Measurements from ENCODE around the gene C20orf144.
"Not testable (repeated sequence)": the region's sequence is repeated elsewhere in the genome, so short reads cannot be mapped to it uniquely, and the experiment has no call there.

C20orf144 gene

DNA sequence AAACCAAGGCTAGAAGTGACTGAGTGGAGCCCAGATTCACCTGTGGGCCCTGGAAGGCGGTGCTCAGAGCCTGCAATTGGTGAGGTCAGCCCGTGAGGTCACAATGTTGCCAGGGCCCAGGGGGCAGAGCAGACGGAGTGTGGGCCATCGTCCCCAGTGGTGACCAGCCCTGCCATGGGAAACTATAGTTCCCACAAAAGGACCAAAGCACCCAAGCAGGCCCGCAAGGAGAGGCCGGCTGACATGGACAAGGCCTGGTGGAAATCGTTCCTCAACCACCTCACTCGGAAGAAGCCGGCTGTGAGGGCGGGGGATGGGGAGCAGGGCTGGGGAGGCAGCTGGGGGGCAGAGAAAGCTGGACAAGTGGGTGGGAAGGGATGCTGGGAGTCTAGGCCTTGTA is at the start of gene C20orf144:
Gene C20orf144, plus strand, starts transcription at position 156 of the 400 bp plus-strand sequence. Its CDS starts 19 bp downstream, at position 175.
- DNase-seq (ENCODE audit: low read depth, low spot score): no peak

DNA sequence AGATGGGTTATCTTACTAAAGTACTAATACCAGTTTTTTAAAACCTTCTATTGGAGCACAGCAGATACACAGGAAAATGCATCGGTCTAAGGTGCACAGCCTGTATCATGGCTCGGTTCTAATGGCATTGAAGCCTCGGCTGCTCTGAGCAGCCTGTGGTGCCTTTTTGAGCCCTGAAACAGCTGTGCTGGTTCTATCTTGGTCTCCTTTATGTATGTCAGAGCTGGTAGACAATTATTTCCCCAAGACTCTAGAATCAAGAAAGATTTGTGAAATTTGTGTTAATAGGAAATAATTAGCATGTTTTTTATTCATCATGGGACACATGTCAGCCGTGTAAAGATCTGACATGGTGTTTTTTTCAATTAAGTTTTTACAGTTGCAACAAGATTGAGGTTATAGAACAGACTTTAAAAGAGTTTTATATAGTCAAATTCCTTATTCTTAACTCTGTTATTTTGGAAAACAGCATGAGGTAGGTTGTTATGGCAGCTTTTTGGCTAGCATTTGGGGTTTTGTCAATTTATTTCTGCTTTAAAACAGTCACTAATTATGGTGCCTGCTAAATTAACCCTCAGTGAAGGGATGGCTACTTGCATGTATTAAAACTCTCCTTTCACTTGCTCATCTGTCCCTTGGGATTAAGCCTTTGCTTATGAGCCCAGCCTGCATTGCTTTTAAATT is 40.3 kb upstream of the C20orf144 start:
- DNase-seq (ENCODE audit: low read depth, low spot score): no peak

DNA sequence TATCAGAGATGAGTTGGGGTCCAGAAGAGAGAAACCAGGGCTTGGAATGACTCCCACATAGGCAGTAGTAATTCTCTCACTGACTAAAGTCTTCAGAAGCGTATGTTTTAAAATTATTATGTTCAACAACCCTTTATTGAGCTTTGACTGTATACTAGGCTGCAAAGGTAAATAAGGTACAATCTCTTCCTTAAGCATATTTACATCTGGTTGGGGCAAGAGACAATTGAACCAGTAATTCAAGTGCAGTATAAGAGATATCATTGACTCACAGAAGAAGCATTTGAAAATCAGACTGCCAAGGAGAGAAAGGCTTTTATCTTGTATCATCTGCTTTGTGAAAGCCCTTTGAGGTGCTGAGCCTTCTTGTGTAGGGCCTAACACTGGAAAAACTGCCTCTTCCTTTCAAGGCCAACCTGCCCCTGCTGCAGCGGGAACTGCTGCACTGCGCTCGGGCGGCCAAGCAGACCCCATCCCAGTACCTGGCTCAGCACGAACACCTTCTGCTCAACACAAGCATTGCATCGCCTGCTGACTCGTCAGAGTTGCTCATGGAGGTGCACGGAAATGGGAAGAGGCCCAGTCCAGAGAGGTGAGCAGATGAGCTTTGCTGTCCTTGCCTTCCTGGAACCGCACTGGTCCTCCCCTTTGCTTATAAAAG is 39.3 kb upstream of the C20orf144 start:
- DNase-seq (ENCODE audit: low read depth, low spot score): no peak

DNA sequence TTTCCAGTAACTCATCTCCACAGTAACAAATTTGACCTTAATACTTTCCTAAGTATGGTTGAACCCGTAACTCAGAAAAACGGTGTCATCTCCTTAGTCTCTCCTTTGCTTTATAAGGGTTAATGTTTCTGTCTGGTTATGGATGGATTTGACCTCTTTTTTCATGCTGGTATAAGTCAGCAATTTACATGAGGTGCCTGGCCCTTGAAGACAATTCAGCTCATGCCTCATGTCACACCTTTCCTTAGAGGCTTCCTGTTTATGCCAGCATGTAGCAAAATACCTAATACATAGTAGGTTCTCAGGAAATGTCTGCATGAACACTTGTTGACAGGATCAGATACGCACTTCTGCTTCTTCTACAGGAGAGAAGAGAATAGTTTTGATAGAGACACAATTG is 37.7 kb upstream of the C20orf144 start:
- DNase-seq (ENCODE audit: low read depth, low spot score): no peak

DNA sequence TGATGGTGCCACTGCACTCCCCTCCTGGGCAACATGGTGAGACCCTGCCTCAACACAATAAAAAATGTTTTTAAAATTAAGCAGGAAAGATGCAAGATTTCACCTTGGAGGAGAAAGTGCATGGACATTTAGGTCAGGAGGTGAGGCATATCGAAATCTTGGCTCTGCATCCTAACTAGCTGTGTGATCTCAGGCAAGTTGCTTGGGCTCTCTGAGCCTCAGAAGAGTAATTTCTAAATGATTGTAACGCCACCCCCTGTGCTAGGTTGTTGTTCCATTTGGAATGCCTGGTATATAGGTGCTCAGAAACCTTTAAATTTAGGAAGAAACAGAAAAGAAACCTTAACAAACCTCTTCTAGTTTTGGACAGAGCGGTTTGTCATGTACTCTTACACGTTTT is 35.9 kb upstream of the C20orf144 start:
- DNase-seq (ENCODE audit: low read depth, low spot score): no peak

DNA sequence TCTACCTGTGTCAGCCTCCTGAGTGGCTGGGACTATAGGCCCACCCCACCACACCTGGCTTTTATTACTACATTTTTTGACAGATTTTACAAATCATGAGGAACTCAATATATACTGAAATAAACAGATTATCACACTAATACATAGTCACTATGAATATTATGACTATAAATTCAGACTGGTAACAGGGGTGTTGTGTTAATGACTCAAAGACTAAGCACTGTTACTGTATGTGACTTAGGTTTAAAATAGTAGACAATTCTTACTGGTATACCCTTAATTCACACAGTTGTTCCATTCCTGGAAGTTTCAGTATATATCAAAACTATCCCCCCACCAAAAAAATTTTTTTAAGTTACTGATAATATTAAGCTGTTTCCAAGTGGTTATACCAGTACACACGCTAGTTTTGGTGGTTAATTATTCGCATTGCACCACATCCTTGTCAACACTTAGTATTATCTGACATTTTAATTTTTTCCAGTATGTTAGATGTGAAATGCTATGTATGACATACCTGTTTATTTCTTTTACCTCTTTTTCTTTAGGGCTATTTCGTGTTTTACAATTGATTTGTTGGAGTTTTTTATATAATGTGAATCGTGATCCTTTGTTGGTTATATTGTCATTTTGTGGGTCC is 34.4 kb upstream of the C20orf144 start:
- no peak for DNase-seq (ENCODE audit: low read depth, low spot score)

DNA sequence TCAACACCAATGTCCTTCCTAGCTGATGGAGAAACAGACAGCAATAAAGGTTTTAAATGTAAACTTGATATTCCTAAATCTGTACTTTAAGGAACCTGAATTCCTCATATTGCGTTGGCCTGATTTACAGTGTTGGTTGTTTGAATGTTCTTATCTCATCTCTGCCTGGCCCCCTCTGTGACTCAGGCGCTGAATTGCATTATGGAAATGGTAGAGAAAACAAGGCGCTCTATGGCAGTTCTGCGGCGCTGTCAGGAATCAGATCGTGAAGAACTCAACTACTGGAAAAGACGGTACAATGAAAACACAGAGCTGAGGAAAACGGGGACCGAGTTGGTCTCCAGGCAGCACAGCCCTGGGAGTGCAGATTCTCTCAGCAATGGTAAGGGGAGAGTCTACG is 32.6 kb upstream of the C20orf144 start:
- no peak for DNase-seq (ENCODE audit: low read depth, low spot score)

DNA sequence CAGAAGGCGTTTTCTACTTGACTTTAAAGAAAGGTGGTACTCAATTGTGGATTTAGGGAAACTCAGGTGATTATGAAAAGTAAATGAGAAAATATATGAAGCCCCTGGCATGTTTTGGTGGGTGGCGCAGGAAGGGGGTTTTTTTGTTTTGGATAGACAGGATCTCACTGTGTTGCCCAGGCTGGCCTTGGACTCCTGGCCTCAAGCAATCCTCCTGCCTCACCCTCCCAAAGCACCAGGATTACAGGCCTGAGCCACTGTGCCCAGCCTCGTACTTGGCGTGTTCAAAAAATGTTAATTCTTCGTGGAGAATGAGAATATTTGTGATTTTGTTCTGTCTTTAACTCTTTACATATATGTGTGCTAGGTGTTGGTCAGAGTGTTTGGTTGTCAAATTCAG is 32.1 kb upstream of the C20orf144 start:
- DNase-seq (ENCODE audit: low read depth, low spot score): no peak

DNA sequence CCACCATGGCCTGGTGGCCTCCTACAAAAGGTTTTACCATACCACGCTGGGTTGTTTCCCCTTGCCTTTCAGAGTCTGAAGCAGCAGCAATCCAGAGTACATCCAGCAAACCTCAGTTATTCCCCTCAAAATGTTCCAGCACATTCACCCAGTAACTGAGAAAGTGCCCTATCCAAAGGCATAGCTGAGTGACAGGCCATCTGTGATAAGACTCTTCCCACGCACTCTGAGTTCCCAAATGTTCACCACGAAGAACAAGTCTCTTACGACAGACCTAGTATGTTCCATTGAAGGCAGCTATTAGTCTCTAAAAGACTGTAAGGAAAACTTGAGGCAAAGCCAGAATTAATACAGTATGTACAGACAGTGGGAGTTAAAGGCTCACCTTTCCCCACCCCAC is 31.6 kb upstream of the C20orf144 start:
- no peak for DNase-seq (ENCODE audit: low read depth, low spot score)

DNA sequence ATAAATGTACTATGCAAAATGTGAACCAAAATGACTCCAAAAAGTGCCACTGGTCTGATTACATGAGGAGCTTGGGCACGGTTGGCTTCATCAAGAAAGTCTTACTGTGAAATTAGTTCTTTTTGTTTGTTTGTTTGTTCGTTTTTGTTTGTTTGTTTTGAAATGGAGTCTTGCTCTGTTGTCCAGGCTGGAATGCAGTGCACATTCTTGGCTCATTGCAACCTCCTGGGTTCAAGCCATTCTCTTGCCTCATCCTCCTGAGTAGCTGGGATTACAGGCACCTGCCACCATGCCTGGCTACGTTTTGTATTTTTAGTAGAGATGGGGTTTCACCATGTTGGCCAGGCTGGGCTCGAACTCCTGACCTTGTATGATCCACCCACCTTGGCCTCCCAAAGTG is 30.2 kb upstream of the C20orf144 start:
- not testable (repeated sequence) for DNase-seq (ENCODE audit: low read depth, low spot score)

DNA sequence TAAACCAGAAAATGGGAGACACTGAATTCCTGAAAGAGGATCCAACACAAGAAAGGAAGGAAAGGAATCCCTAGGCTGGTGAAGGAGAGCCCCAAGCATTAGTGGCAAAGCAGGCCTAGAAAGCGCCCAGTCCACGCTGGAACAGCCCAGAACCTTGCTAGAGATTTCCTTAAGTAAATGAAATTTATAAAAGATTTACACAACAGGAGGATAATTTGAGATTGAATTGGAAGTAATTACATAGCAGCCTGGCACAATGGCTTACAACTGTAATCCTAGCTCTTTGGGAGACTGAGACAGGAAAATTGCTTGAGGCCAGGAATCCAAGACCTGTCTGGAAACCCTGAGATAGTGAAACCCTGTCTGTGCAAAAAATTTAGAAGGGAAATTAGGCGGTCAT is 26.8 kb upstream of the C20orf144 start:
- DNase-seq (ENCODE audit: low read depth, low spot score): no peak

DNA sequence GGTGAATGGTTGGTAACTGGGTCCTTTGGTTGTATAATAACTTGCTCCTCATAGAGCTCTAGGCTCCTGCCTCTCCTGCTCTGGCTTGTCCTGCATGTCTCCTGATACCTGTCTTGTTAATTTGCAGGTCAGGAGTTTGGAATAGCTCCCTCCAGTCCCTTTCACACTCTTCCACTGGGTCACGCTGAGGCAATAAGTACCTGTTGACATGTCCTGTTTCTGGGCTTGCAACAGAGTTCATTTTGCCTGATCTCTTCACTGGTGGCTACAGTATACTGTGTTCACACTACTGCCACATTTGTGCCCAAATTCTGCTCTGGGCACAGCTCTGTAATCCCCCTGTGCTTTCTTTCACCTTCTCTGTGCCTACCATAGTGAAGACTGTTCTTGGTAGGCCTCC is 25.4 kb upstream of the C20orf144 start:
- DNase-seq (ENCODE audit: low read depth, low spot score): no peak

DNA sequence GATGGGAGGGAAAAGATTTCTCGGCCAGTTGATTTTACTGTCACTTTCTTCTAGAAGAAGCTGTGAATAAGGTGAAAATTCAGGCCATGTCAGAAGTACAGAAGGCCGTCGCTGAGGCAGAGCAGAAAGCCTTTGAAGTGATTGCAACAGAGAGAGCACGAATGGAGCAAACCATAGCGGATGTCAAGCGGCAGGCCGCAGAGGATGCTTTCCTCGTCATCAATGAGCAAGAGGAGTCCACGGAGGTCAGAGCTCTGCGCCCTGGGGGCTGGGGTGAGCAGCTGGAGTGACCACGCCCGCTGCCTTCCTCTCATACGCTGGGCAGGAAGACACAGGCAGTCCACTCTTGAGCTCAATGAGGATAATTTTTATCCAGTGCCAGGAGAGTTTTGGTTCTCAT is 21.8 kb upstream of the C20orf144 start:
- DNase-seq (ENCODE audit: low read depth, low spot score): no peak

DNA sequence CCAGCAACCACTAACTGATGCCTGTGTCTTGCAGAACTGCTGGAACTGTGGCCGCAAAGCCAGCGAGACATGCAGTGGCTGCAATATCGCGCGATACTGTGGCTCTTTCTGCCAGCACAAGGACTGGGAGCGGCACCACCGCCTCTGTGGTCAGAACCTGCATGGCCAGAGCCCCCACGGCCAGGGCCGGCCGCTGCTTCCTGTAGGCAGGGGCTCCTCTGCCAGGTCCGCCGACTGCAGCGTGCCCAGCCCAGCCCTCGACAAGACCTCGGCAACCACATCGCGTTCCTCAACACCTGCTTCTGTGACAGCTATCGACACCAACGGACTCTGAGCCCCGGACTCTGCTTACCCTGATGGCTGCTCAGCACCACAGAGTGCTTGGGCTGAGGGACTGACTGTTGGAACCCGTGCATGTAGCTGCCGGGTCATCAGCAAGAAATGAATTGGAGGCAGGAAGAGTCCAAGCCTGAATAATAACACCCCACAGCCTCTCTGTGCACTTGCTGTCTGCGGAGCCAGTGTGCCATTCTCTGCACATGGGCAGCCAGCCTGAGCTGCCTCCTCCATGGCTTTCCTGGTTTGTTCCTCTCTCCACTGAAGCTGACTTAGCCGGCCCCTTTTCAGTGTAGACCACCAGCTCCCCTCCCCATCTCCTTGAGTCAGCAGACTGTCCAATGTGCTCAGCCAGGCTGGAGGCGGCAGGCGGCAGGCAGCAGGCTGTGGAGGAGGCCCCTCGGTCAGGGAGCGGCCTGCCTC is 17.6 kb upstream of the C20orf144 start:
- DNase-seq (ENCODE audit: low read depth, low spot score): no peak

DNA sequence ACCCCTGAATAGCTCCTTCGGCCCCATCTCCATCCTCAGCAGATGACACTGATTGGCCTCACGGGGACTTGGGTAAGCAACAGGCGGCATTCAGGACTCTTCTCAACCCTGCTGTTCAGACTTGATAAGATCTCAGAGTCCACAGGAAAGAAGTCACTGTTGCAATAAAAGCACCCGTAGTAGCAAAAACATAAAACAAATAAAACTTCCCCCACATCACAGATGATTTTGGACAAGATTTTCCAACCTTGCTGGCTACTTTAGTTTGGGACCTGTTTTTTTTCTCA is 17.1 kb upstream of the C20orf144 start:
- no peak for DNase-seq (ENCODE audit: low read depth, low spot score)

DNA sequence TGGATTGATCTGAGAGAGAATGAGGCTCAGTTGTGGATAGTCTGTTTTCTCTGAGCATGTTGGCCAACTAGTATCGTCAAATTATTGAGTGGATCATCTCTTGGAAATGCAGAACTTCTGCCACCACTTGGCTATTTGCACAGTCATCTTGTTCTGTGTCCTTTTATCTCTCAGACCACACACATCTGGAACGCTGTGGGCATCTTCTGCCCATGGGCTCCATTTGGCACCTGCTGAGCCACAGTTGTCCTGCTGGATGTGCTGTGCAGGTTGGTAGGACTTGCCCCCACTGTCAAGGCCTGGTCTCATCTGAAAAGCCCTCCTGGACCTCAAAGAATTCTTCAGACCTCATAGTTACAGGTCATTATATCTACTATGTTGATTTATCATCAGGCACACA is 16.7 kb upstream of the C20orf144 start:
- no peak for DNase-seq (ENCODE audit: low read depth, low spot score)

DNA sequence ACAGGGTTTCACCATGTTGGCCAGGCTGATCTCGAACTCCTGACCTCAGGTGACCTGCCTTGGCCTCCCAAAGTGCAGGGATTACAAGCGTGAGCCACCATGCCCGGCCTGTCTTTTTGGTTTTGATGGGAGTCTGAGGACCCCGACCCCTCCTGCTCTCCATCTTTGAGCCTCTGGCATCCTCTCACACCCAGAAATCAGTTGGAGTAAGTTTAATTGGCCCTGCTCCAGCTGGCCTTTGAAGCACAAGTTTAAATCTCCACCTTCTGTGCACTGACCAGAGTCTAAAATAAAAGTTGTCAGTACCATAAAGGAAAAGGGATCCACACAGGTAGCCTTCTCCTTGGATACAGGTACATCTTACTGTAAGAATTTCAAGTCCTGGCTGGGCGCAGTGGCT is 15.9 kb upstream of the C20orf144 start:
- no peak for DNase-seq (ENCODE audit: low read depth, low spot score)

DNA sequence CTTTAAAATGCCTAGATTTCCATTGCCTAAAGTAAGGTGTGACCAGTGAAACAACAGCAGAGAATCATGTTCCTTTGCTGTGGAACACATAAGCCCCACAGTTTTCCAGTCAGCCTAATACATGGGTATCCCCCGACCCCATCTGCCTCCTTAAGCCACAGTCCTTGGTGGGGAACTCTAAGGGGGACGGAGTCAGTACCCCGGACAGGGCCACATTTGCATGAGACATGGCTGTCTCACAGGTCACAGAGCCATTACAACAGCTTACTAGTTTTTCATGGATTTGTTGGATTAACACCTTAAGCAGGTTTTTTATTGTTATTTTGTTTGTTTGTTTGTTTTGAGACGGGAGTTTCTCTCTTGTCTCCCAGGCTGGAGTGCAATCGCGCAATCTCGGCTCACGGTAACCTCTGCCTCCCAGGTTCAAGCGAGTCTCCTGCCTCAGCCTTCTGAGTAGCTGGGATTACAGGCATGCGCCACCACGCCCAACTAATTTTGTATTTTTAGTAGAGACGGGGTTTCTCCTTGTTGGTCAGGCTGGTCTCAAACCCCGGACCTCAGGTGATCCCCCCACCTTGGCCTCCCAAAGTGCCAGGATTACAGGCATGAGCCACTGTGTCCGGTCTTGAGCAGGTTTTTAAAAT is 15.0 kb upstream of the C20orf144 start:
- DNase-seq (ENCODE audit: low read depth, low spot score): not testable (repeated sequence)

DNA sequence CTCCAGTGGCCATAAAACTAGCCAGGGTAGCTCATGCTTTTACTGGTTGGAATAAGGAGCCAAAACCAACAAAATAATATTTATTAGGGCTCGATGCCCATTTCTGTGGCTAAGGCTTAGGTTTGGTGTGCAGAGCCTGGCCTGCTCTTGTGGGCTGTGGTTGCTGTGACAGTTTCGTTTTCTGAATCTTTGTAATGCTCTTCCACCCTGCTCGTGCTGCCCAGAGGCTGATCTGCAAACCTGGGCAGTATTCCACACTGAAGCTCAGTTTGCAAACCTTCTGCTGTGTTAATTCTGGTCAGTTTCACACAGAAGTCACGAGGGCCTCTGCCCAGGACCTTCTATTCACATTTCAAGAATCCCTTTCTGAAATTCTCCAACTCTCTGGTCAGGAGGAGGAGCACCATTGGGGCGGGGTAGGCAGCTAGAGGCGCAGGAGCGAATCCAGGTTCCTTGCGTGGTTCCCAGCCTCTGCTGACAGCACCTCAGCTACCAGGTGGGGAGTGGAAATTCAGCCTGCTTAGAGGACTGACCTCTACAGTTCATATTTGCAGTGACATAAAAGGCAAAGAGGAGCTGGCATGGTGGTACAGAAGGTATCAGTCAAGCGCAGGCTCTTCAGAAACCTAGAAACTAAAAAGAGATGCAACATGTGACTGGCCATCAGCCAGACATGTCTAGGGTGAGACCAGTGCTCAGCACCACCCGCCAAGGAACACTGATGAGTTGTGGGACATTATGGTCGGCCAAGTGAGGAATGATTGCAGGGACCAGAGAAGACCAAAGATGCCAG is 14.3 kb upstream of the C20orf144 start:
- DNase-seq (ENCODE audit: low read depth, low spot score): peak; percentile 72

DNA sequence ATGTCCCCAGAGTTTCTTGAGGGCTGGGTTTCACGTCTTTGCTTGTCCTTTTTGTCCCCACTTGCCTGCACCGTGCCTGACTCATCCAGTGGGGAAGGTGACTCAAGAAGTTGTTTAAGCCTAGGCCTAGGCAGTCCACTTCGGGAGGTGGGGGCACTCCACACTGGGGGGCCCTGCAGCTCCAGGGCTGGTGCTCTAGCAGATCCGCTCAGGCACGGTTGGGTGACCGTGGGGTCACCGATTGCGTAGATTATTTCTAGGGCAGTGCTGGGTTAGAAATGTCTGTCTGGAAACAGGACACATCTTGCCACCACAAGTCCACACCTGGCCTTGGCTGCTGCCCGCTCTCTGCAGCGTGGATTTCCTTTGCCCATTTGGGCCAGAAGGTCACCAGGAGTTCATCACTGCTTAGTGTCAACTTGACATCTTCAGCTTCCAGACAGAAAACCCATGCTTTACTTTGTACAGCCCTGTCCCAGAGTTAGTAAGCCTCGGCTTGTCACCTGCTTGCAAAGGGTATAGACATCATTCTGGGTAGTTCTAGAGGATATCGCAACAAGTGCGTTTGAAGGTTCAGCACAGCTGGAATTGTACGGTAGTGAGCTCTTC is 13.6 kb upstream of the C20orf144 start:
- DNase-seq (ENCODE audit: low read depth, low spot score): no peak

DNA sequence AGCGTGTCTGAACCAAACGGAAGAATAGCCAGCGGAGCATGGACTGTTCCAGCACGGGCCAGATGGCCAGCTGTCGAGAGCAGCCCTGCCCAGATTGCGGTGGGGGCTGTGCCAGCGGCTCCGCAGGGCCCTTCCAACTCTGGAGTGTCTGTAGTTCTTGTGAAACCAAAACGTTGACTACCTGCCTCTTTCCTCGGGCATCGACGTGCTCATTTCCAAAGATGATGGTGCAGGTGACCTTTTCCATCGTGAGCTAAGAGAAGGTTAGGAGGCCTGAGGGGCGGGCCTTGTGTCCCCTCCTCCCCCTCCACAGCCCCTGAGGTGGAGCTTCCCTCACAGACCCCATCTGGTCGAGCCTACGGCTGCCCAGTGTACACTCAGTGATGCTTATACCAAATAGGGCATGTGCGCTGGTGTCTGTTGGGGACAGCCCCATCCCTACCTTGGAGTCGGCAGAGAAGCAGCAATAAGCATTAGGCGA is 12.9 kb upstream of the C20orf144 start:
- no peak for DNase-seq (ENCODE audit: low read depth, low spot score)

All from brain pericyte (primary cell).